H1 (cell line): ENCODE measurements around the gene BTK. TPM values are rescaled to one million over a fixed set of nuclear protein-coding genes. Genes with fewer than 3 reads are reported as not detected.

Experiments
- HDAC6 ChIP-seq: IDR thresholded peaks from one replicate; pipeline ENCODE4 v1.7.1; 2012; ENCODE audit warnings: low read depth, mild to moderate bottlenecking, inconsistent platforms, low read length, moderate library complexity
- SAP30 ChIP-seq: fragments of 300-600 bp; sonication (generic); IDR thresholded peaks from 2 replicates; pipeline ENCODE4 v1.7.1; 2012; ENCODE audit warnings: low read length, moderate library complexity, mild to moderate bottlenecking, inconsistent platforms; ENCODE audit not compliant: insufficient read depth, insufficient replicate concordance
- polyA plus RNA-seq, 7 experiments: library from polyadenylated mRNA; depleted of rRNA in 3 of 7; stranded (reverse) in 5 of 7; unstranded in 2 of 7; fragments of >200 nt in 5 of 7; fragments of 200-250 nt in 2 of 7; gene quantifications; 1 replicate in 5 of 7; 2 replicates in 1 of 7; 4 replicates in 1 of 7; pipeline versions ENCODE4 v1.2.1 to v1.2.3, GENCODE V29; 2011 to 2013; ENCODE audit warnings: missing spikeins in 2 of 7, mixed read lengths in 2 of 7
- total RNA-seq: library from RNA; stranded (reverse); fragmentation: NEBNext Ultra II Directional; extraction: Animal tissue kit (Norgen Biotek cat#: 25700); gene quantifications from 2 replicates; pipeline ENCODE4 v1.2.1, GENCODE V29; 2021

BTK gene
- total and polyA plus RNA-seq, 2 of the 8 experiments (the other 6 are each of a cell fraction or from before 2014, with no cell fraction given), result 0.06 to 0.20 TPM

- no peak for TF ChIP-seq SAP30
- TF ChIP-seq HDAC6, result no peak
Observed at GRCh38 chrX:101429934-101430333, 43.9 kb upstream of the BTK start (continued).
